ENCODE measurements around the gene MYOD1. TPM values are rescaled to one million over a fixed set of nuclear protein-coding genes. Genes with fewer than 3 reads are reported as not detected.
A peak's percentile ranks its signal among the peaks of the same experiment; 100 is the strongest.

The MYOD1 gene
- total and polyA plus RNA-seq, 9 of the 15 experiments (the other 6 are each of a cell fraction or from before 2014, with no cell fraction given), result not detected

DNA sequence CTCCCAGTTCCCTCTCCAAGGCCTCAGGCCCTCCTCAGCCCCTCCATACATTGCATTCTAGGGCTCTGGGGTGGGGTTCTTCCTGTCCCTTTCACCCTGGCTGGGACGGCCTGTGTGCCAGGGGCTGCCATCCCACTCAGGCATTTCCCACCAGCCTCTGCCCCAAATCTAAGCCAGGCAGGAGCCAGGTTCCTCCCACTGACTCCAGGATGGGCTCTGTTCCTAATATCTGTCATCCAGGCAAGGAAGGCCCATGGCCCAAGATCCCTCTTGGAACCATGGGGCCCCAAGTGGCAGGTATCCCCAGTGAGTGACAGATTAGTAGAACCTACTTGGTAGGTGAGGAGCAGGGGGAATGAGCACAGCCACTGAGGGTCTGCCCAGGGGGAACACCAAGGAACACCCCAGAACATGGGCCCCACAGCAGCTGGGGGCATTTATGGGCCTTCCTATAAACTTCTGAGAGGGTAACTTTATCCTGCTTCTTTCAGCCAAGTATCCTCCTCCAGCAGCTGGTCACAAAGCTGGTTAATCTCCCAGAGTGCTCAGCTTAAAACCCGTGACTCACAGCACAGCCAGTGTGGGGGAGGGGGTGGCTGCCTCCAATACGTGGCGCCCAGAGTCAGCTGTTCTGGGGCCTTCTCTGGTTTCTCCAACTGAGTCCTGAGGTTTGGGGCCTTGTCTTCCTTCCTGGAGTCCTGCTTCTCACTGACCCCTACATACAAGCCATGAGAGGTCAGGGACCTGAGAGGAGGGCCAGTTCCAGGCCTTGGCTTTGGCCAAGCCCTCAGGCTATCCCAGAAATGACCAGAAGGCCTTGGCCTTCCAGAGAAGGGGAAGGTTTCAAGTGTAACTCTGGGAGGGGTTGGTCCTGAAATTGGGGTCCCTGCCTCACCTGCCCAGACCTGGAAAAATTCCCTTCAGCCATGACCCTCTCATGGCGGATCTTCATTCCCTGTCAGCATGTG is 19.9 kb upstream of the MYOD1 start (continued):
- TF ChIP-seq KLF13 (tag; IDR thresholded peaks at IDR 0.05; ENCODE audit: borderline replicate concordance, low read depth) (no peak), FOXM1 (IDR thresholded peaks at IDR 0.05; ENCODE audit: low read depth) (no peak), FOXM1 (CRISPR knock-in tag; IDR thresholded peaks at IDR 0.05; ENCODE audit: low read depth) (no peak), ETV6 (IDR thresholded peaks at IDR 0.05; ENCODE audit: borderline replicate concordance in 1 of 2, low read depth in 2 of 2, low read length in 1 of 2) (no peak), ETV6 (CRISPR knock-in tag; IDR thresholded peaks at IDR 0.05; ENCODE audit: borderline replicate concordance) (no peak), HIVEP1 (CRISPR knock-in tag; IDR thresholded peaks at IDR 0.05) (no peak), RNF2 (IDR thresholded peaks at IDR 0.05) (peak; percentile 29; the same call in 1 of the 2 replicates), FUS (optimal IDR thresholded peaks at IDR 0.05; ENCODE audit: low read depth, low read length) (no peak), PPARD (CRISPR knock-in tag; IDR thresholded peaks at IDR 0.05) (no peak), PTTG1 (tag; IDR thresholded peaks at IDR 0.05; ENCODE audit: low read depth) (no peak), SMAD4 (CRISPR knock-in tag; conservative IDR thresholded peaks at IDR 0.05) (peak; percentile 71; the same call in 1 of the 2 replicates), ZNF140 (CRISPR knock-in tag; IDR thresholded peaks at IDR 0.05) (no peak), EHMT2 (IDR thresholded peaks at IDR 0.05) (peak; percentile 55; the same call in 1 of the 2 replicates), MTA2 (IDR thresholded peaks at IDR 0.05; ENCODE audit: low read depth) (no peak), EP400 (IDR thresholded peaks at IDR 0.05) (peak; percentile 18; the same call in 1 of the 2 replicates), ZFX (CRISPR knock-in tag; IDR thresholded peaks at IDR 0.05) (peak; percentile 48; the same call in 1 of the 2 replicates), RFX7 (CRISPR knock-in tag; IDR thresholded peaks at IDR 0.05) (no peak), ZNF75A (CRISPR knock-in tag; IDR thresholded peaks at IDR 0.05) (no peak), ZNF133 (CRISPR knock-in tag; IDR thresholded peaks at IDR 0.05) (no peak), FOXA1 (IDR thresholded peaks at IDR 0.05; ENCODE audit: borderline replicate concordance) (no peak), BHLHE40 (IDR thresholded peaks at IDR 0.05; ENCODE audit: low read length) (peak; percentile 74), ZNF174 (CRISPR knock-in tag; IDR thresholded peaks at IDR 0.05) (no peak), ATF1 (CRISPR knock-in tag; IDR thresholded peaks at IDR 0.05) (no peak), ATF1 (tag; IDR thresholded peaks at IDR 0.05) (peak; percentile 49; the same call in 1 of the 2 replicates), TCF7L2 (IDR thresholded peaks at IDR 0.05; ENCODE audit: low read depth, low read length) (no peak), PHF20 (IDR thresholded peaks at IDR 0.05; ENCODE audit: partially characterized antibody) (peak; percentile 58)
- TF ChIP-seq, protein P1, sequence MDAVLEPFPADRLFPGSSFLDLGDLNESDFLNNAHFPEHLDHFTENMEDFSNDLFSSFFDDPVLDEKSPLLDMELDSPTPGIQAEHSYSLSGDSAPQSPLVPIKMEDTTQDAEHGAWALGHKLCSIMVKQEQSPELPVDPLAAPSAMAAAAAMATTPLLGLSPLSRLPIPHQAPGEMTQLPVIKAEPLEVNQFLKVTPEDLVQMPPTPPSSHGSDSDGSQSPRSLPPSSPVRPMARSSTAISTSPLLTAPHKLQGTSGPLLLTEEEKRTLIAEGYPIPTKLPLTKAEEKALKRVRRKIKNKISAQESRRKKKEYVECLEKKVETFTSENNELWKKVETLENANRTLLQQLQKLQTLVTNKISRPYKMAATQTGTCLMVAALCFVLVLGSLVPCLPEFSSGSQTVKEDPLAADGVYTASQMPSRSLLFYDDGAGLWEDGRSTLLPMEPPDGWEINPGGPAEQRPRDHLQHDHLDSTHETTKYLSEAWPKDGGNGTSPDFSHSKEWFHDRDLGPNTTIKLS (IDR thresholded peaks at IDR 0.05; ENCODE audit: borderline replicate concordance, low read depth), result peak; percentile 92
- TF ChIP-seq, protein P2, sequence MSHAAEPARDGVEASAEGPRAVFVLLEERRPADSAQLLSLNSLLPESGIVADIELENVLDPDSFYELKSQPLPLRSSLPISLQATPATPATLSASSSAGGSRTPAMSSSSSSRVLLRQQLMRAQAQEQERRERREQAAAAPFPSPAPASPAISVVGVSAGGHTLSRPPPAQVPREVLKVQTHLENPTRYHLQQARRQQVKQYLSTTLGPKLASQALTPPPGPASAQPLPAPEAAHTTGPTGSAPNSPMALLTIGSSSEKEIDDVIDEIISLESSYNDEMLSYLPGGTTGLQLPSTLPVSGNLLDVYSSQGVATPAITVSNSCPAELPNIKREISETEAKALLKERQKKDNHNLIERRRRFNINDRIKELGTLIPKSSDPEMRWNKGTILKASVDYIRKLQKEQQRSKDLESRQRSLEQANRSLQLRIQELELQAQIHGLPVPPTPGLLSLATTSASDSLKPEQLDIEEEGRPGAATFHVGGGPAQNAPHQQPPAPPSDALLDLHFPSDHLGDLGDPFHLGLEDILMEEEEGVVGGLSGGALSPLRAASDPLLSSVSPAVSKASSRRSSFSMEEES (CRISPR knock-in tag; IDR thresholded peaks at IDR 0.05), result 0 out of 2 replicates have a peak, but pooled peaks have one; percentile 13
